Lower lobe of right lung (tissue), 2 donors: Measurements from ENCODE around the gene WFS1. TPM values are rescaled to one million over a fixed set of nuclear protein-coding genes. Genes with fewer than 3 reads are reported as not detected.

ENCODE experiments used
- ATAC-seq, 2 donors: fragments of 200-7000 bp; cut with Tn5 transposase; one replicate each; pipeline ENCODE4 v1.9.1; 2020 to 2022; ENCODE audit warnings: mild to moderate bottlenecking in 2 of 2, moderate library complexity in 2 of 2
- DNase-seq: peaks from one replicate; pipeline ENCODE4 v3.0.0-alpha.2; 2020
- H3K27ac ChIP-seq: fragments of 200-600 bp; one replicate; pipeline ENCODE4 v1.8.0; 2022
- H3K27me3 ChIP-seq: fragments of 200-600 bp; one replicate; pipeline ENCODE4 v1.8.0; 2022; ENCODE audit warnings: low read depth
- H3K36me3 ChIP-seq: fragments of 200-600 bp; one replicate; pipeline ENCODE4 v1.8.0; 2022; ENCODE audit warnings: mild to moderate bottlenecking
- H3K4me1 ChIP-seq: fragments of 200-600 bp; one replicate; pipeline ENCODE4 v1.8.0; 2022
- H3K4me3 ChIP-seq: fragments of 200-600 bp; one replicate; pipeline ENCODE4 v1.8.0; 2022; ENCODE audit warnings: mild to moderate bottlenecking
- H3K9me3 ChIP-seq: fragments of 200-600 bp; one replicate; pipeline ENCODE4 v1.8.0; 2022
- intact Hi-C: fragments of 100-400 bp; cut with DNase I; formaldehyde crosslinking; loops from one replicate; pipeline ENCODE4 v1.11.0; 2022
- total RNA-seq: library from RNA; stranded (reverse); fragmentation: NEBNext Ultra II Directional; extraction: Animal tissue kit (Norgen Biotek cat#: 25700); gene quantifications from one replicate; pipeline ENCODE4 v1.2.1, GENCODE V29; 2021
- TF ChIP-seq, protein P1 (sequence below): fragments of 200-600 bp; IDR thresholded peaks from one replicate; pipeline ENCODE4 v1.8.0; 2022; ENCODE audit warnings: antibody characterized with exemption, mild to moderate bottlenecking
- donor health status: DM: no; HTN: yes; CAD: no; lungs with severe emphysema.

Gene WFS1
- total RNA-seq, 1 donor from 2014 or later, result 70.3 TPM

DNA sequence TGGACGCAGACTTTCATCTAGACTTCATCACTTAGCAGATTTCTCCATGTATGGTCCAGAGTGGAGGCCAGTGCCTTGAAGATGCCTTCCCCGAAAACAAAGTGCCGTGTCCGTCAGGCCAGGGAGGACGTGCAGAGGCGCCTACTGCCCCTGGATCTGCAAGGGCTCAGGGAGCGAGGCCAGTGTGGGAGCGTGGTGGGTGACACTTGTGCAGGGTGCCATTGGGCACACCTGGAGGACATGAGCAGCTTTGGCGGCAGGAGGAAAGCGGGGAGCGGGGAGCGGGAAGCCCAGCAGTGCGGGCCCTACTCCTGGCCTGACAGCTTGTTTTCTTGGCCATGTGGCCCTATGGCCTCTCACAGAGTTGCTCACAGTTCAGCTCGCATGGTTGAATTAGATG, 25.8 kb downstream of the WFS1 start:
- Histone ChIP-seq H3K4me1 (no peaks in the 10 kb centered on the region), H3K9me3 (no peaks in the 10 kb centered on the region), H3K27ac (no peak overlapping the region), H3K4me3 (no peak overlapping the region), H3K36me3 (peaks cover 88% of the 10 kb centered on the region), H3K27me3 (no peaks in the 10 kb centered on the region)
- intact Hi-C loops, result no loop called here
- TF ChIP-seq, protein P1, sequence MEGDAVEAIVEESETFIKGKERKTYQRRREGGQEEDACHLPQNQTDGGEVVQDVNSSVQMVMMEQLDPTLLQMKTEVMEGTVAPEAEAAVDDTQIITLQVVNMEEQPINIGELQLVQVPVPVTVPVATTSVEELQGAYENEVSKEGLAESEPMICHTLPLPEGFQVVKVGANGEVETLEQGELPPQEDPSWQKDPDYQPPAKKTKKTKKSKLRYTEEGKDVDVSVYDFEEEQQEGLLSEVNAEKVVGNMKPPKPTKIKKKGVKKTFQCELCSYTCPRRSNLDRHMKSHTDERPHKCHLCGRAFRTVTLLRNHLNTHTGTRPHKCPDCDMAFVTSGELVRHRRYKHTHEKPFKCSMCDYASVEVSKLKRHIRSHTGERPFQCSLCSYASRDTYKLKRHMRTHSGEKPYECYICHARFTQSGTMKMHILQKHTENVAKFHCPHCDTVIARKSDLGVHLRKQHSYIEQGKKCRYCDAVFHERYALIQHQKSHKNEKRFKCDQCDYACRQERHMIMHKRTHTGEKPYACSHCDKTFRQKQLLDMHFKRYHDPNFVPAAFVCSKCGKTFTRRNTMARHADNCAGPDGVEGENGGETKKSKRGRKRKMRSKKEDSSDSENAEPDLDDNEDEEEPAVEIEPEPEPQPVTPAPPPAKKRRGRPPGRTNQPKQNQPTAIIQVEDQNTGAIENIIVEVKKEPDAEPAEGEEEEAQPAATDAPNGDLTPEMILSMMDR, result no peak
- DNase-seq, result no peak
- no peak for ATAC-seq

- no peaks in the 10 kb centered on the region for H3K4me1 ChIP-seq
- no peak overlapping the region for H3K27ac ChIP-seq
- DNase-seq (no peak), ATAC-seq (no peak)
- peaks cover 88% of the 10 kb centered on the region for H3K36me3 ChIP-seq
- H3K27me3 ChIP-seq, result no peaks in the 10 kb centered on the region
- H3K9me3 ChIP-seq, result no peaks in the 10 kb centered on the region
- intact Hi-C loops, result no loop called here
- TF ChIP-seq, protein P1, result no peak
- no peak overlapping the region for H3K4me3 ChIP-seq
These were observed 26.4 kb downstream of the WFS1 start for GRCh38 chr4:6296026-6296425.

GRCh38 chr4:6297266-6297815, 27.7 kb downstream of the WFS1 start:
- H3K36me3 ChIP-seq, result peaks cover 88% of the 10 kb centered on the region

GRCh38 chr4:6298035-6298434, 28.4 kb downstream of the WFS1 start:
- no peak overlapping the region for H3K27ac ChIP-seq
- H3K36me3 ChIP-seq, result peaks cover 88% of the 10 kb centered on the region
- no peaks in the 10 kb centered on the region for H3K27me3 ChIP-seq
- TF ChIP-seq, protein P1, result no peak
- ATAC-seq (no peak), DNase-seq (no peak)
- H3K4me1 ChIP-seq, result no peaks in the 10 kb centered on the region
- no peaks in the 10 kb centered on the region for H3K9me3 ChIP-seq
- intact Hi-C loops, result no loop called here
- H3K4me3 ChIP-seq, result no peak overlapping the region

More at GRCh38 chr4:6297266-6297815, 27.7 kb downstream of the WFS1 start:
- TF ChIP-seq, protein P1, result no peak
- Histone ChIP-seq H3K27ac (no peak overlapping the region), H3K27me3 (no peaks in the 10 kb centered on the region), H3K4me3 (no peak overlapping the region), H3K9me3 (no peaks in the 10 kb centered on the region), H3K4me1 (no peaks in the 10 kb centered on the region)
- intact Hi-C loops, result no loop called here
- DNase-seq, result no peak
- ATAC-seq, result no peak

- Histone ChIP-seq H3K4me3 (no peak overlapping the region), H3K36me3 (peaks cover 88% of the 10 kb centered on the region), H3K27me3 (no peaks in the 10 kb centered on the region), H3K27ac (no peak overlapping the region), H3K4me1 (no peaks in the 10 kb centered on the region), H3K9me3 (no peaks in the 10 kb centered on the region)
- intact Hi-C loops, result no loop called here
- ATAC-seq (no peak), DNase-seq (no peak)
- TF ChIP-seq, protein P1, result no peak
These were observed 29.2 kb downstream of the WFS1 start for GRCh38 chr4:6298852-6299251.
